Hindlimb muscle (tissue), 1 donor: Measurements from ENCODE around the gene WDR93. TPM values are rescaled to one million over a fixed set of nuclear protein-coding genes. Genes with fewer than 3 reads are reported as not detected.

ENCODE experiments used
- DNase-seq: peaks from one replicate; pipeline ENCODE4 v3.0.0-alpha.2; 2013
- polyA plus RNA-seq: library from polyadenylated mRNA; unstranded; fragments of 120-200 nt; gene quantifications from one replicate; pipeline ENCODE4 v1.2.1, GENCODE V29; 2013; ENCODE audit not compliant: insufficient read length

Gene WDR93
- polyA plus RNA-seq, 1 donor = 0.14 TPM

- no peak for DNase-seq
Measured at GRCh38 chr15:89792106-89792805, 101.6 kb downstream of the WDR93 start.

Other genes starting within 250 kb of the WDR93 start
- gene RHCG, start 194.2 kb upstream of the WDR93 start, polyA plus RNA-seq = not detected
- gene TICRR, start 115.3 kb upstream of the WDR93 start, polyA plus RNA-seq = 3.8 TPM
- gene KIF7, start 35.3 kb upstream of the WDR93 start, polyA plus RNA-seq = 7.1 TPM
- gene PLIN1, start 11.4 kb upstream of the WDR93 start, polyA plus RNA-seq = 12.4 TPM
- 6.2 TPM for gene PEX11A, start 57 bp upstream of the WDR93 start, polyA plus RNA-seq
- gene MESP1, start 60.4 kb downstream of the WDR93 start, polyA plus RNA-seq = 1.3 TPM
- gene MESP2, start 85.5 kb downstream of the WDR93 start, polyA plus RNA-seq = 0.22 TPM
- gene ANPEP, start 124.0 kb downstream of the WDR93 start, polyA plus RNA-seq = 10.0 TPM
- gene AP3S2, start 203.2 kb downstream of the WDR93 start, polyA plus RNA-seq = 24.0 TPM
- gene ARPIN, start 222.1 kb downstream of the WDR93 start, polyA plus RNA-seq = 16.1 TPM